Activated T-cell treated with anti-CD3 and anti-CD28 coated beads, Interleukin-2, amount 50 U/mL, for 1 hour (primary cell): ENCODE data around the gene L1CAM.

Source experiments
- DNase-seq: peaks from one replicate; pipeline ENCODE4 v3.0.0-alpha.2; 2020

L1CAM gene

GRCh38 chrX:153903238-153903980, 17.4 kb upstream of the L1CAM start:
- no peak for DNase-seq

DNA sequence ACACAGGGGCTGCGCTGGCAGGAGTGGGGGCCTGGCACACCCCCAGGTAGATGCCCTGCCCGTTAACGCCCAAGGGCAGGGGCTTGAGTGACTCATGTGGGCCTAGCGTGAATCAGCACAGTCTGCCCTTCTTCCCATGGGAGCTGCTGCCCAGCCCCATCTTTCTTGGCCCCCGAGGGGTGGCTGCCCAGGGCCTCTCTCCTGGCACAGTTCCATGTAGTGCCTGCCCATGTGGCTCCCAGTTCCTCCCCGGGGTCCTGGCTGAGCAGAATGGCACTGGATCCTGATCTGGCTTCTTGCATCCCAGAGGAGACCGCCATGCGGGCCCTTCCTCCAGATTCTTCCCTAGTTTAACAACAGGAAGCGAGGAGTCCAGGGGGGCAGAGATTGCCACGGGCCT, 16.4 kb upstream of the L1CAM start:
- DNase-seq, result no peak

DNA sequence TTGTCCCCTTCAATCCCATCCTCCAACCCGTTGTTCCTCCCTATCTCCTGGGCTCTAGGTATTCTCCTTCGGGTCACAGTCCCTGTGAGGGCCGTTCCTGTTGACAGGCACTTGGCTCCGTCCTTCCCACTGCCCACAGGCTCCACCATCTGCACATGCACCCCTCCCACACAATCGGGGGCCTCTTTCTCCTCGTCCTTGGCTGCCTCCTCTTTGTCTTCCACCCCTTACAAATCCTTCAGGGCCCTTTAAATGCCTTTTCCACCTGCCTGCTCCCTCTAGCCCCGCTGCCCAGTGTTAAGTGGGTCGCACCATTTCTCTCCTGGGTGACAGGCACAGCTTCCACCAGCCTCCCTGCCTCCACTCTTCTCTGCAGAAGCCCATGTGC, 15.8 kb upstream of the L1CAM start:
- no peak for DNase-seq

DNA sequence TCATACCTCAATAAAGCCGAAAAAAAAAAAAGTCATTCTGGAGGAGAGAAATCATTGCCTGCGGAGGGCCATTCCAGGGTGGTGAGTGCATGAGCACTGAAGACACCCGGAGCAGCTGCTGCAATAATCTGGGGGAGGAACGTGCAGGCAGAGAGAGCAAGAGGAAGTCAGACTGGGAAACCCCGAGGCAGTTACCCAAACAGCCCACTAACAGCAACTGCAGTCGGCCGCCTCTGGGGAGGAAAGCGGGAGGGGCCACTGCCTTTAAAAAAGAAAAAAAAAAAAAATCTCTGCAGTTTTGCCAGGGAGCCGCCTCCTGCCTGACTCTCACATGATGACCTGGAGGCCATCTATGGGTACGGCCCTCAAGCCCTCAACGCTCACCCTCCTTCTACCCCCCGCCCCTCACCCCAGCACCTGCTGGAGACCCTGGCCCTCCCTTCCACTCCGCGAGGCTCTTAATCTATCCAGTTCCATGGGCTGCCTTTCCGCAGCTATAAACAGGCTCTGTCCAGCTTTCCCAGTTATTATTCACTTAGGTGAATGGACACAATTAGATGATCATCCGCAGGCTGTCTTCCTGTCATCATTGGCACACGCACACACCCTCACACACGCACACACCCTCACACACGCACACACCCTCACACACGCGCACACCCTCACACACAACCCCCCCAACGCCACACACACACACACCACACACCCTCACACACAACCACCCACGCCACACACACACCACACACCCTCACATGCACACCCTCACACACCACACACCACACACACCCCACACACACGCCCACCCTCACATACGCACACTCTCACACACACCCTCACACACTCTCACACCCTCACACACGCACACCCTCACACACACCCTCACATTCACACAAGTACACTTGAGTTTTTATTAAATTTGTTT, 15.1 kb upstream of the L1CAM start:
- peak; percentile 50 for DNase-seq

DNA sequence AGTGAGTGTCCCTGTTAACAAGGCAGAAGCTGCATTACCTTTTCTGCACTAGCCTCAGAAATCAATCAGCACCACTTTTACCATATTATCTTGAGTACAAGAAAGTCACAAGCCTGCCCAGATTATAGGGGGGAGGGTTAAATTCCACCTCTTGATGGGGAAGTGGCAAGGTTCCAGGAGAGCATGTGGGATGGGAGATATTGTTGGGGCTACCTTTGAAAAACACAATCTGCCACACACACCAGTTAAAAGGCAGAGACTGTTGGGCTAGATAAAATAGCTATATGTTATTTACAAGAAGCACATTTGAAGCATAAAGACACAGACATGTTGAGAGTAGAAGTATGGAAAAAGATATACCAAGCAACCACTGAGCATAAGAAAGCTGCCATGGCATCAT, 11.9 kb upstream of the L1CAM start:
- DNase-seq, result no peak

DNA sequence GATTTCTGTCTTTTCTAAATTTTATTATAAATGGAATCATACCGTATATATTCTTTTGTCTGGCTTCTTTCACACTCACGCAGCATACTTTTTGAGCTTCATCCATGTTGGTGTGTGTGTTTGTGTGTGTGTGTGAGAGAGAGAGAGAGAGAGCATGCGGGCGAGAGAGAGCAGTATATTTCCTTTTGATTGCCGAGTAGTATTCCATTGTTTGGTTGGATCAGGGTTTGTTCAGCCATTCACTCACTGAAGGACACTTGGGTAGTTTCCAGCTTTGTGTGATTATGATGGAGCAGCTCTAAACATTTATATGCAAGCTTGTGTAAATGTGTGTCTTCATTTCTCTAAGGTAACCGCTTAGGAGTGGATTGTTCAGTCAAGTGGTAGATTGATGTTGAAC, 3.1 kb upstream of the L1CAM start:
- no peak for DNase-seq

DNA sequence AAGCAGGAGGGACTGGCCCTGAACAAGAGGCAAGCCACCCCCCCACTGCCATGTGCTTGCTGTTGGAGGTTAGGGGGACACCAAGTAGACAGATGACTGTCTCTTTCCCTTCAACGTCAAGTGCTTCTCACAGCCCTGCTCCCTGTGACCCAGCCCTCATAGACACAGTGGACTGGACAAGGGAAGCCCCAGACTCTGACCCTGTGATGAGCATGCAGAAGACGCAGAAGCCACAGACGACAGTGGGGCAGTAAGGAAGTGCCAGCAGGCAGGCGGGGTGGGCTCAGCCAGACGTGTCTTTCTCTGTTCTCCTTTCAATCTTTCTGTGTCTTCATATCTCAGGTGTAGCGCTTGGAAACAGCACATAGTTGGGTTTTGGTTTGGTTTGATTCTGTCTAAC, 2.4 kb upstream of the L1CAM start:
- DNase-seq, result no peak

GRCh38 chrX:153887385-153887784, 1.4 kb upstream of the L1CAM start:
- DNase-seq, result no peak

DNA sequence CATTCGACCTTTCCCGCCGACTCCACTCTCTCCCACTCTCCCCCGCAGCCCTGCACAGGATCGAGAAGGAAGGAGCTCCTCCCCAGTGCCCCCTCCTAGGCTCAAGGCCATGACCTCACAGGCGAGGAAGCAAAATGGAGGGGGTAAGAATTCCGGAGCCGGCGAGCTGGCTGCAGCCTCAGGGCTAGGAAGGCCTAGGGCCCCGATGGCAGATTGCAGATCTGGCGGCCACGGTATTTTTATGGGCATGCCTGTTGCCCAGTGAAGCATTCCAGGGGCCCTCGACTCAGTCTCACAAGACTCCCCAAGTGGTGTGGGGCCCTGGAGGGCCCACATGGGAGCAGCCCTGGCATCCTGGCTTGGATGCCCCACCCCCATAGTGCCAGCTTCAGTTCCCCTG, 942 bp upstream of the L1CAM start:
- DNase-seq, result no peak

- no peak for DNase-seq
Measured at GRCh38 chrX:153885208-153885787, 675 bp downstream of the L1CAM start.

DNA sequence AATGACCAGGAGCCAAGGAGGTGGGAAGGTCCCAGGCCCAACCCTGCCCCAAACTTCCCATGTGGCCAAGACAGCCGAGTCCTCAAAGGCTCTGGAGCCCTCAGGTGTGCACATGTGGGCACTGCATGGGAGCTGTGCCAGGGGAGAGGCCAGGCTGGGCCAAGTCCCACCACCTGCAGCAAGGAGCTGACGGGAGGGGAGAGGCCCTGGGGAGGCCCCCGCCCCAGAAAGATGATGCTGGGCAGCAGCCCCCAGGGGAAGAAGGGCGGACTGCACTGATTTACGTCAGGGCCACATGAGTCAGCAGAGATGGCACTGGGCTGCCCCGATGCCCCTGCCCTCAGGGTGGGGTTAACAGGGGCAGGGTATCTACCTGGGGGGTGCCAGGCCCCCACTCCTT, 1.4 kb downstream of the L1CAM start:
- DNase-seq, result no peak

DNA sequence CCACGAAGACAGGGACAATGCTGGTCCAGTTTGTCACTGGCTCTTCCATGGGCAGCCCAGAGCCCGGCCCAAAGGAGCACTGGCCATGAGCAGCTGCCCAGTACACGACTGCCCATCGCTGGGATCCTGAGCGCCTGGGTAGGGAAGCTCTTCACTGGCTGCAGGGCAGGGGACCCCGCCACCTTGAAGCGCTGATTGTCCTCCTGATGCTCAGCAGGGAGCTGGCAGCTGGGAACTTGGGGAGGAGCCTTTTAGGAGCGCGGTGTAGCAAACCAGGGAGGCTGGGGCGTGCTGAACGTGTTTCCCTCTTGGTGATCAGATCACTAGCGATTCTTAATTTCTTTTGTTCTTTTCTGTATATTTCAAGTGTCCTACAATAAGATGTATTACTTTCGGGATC, 1.8 kb downstream of the L1CAM start:
- DNase-seq, result no peak

- no peak for DNase-seq
Measured at GRCh38 chrX:153883163-153883843, 2.7 kb downstream of the L1CAM start.

GRCh38 chrX:153882557-153882956, 3.4 kb downstream of the L1CAM start:
- no peak for DNase-seq

DNA sequence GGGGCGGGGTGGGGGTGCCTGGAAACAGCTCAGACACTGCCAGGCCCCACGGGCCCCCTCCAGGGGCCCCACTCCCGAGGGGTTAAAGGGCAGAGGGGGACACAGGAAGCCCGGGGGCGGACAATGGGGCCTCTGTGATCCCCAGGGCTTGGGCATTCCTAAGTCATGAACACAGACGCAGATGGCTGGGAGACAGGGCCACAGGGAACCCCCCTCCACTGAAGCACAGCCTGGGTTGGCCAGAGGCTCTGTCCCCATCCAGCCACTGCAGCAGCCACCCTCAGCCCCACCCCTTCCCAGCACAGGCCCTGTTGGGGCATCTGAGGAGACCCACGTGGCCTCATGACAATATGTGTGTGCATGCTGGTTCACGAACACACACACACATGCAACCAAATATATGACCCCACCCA, 3.9 kb downstream of the L1CAM start:
- DNase-seq, result no peak

GRCh38 chrX:153881281-153881680, 4.7 kb downstream of the L1CAM start:
- no peak for DNase-seq

GRCh38 chrX:153880440-153880815, 5.5 kb downstream of the L1CAM start:
- DNase-seq, result no peak

GRCh38 chrX:153879741-153880439, 6.1 kb downstream of the L1CAM start:
- no peak for DNase-seq

DNA sequence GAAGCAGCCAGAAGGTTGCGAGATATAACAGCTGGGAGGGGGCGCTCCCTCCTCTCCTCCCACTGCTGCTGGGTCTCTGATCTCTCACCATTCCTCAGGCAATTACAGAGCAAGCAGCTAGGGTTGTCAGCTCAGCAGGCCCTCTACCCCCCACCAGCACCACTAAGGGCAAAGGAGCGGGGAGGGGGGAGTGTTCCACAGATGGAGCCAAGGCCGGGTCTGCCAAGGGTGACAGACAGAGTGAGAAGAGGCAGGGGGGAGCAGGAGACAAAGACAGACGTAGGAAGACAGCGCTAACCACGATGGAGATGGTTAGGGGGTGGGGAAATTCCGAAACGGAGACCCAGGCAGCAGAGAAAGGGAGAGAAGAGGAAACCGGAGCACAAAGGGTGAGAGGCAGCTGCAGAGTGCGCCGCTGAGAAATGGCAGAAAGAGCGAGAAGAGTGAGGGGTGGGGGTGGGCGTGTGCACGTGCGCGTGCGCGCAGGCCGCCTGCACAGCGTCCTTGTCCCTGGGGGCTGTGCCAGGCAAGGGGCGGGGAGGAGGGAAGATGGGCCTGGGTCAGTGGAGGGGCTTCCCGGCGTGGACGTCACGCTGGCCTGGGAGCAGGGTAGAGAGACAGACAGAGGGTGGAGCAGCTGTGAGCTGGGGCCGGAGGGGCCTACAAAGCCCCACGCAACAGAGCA, 6.9 kb downstream of the L1CAM start:
- no peak for DNase-seq

DNA sequence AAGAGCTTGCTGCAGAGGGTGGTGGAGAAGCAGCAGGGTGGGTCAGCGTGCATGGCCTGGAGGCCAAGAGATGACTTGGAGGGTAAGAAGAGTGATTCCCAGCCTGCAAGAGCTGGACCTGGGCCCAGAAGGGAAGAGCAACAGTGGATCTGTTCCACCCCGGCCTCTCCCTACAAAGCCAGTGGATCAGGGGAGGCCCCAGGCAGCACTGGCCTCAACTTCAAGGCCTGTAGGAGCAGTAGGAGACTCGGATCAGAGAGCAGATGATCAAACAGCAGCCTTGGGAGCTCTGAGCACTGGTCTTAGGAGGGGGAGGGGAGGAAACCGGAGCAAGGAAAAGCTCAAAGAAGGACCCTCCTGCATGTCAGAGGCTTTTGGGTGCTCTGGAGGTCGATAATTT, 7.6 kb downstream of the L1CAM start:
- DNase-seq, result no peak

DNA sequence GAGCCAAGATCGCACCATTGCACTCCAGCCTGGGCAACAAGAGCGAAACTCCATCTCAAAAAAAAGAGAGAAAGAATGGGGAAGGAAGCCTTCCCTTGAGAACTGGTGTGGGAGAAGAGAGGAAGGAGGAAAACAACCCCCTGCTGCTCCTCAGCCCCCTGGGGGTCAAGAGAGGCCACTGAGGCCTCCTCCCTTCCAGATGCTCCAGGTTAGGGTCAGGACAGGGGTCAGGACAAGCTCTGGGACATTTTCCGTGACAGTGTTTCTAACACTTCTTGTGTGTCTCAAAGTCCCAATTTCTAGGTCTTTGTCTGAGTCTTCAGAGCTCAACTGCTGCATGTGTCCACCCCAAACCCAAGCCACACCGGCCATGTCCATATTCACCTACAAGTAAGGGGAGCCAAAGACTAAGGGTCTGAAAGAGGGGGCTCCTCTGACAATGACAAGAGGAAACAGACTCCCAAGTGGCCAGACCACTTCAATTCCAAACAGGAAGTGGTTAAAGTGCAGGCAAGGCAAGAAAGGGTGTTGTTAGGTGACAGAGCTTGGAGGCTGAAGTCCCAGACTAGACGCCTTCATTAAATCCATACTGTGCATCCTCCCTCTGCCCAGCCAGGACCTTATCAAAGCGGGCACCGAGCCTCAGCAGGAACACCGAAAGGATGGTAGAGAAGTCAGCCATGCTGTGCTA, 8.3 kb downstream of the L1CAM start:
- no peak for DNase-seq

GRCh38 chrX:153876112-153876491, 9.9 kb downstream of the L1CAM start:
- no peak for DNase-seq
